ENCODE results near the gene TMEM121B.
"Not testable (repeated sequence)": the region's sequence is repeated elsewhere in the genome, so short reads cannot be mapped to it uniquely, and the experiment has no call there.

The TMEM121B gene

GRCh38 chr22:17121233-17122195 lies at the start of gene TMEM121B:
TSS of gene TMEM121B (minus strand) at chr22:17121360. CDS start at chr22:17121127, 233 bp downstream.
- DNase-seq, result peak; percentile 33

GRCh38 chr22:17167486-17167885 lies 46.3 kb upstream of the TMEM121B start:
- DNase-seq, result no peak

GRCh38 chr22:17164392-17165024 lies 43.3 kb upstream of the TMEM121B start:
- no peak for DNase-seq

GRCh38 chr22:17162731-17163130 lies 41.6 kb upstream of the TMEM121B start:
- no peak for DNase-seq

- DNase-seq, result no peak
These were observed 40.8 kb upstream of the TMEM121B start for GRCh38 chr22:17161991-17162390.

- peak; percentile 76 for DNase-seq
These were observed 38.4 kb upstream of the TMEM121B start for GRCh38 chr22:17159504-17159951.

GRCh38 chr22:17158568-17159503 lies 37.7 kb upstream of the TMEM121B start, which contains the start of gene HDHD5:
TSS of gene HDHD5 (minus strand) at chr22:17159277. CDS start at chr22:17159251, 26 bp downstream.
- DNase-seq, result peak; percentile 94

- DNase-seq, result no peak
These were observed 37.0 kb upstream of the TMEM121B start for GRCh38 chr22:17158176-17158567.

- no peak for DNase-seq
These were observed 36.6 kb upstream of the TMEM121B start for GRCh38 chr22:17157714-17158113.

- DNase-seq, result no peak
These were observed 34.8 kb upstream of the TMEM121B start for GRCh38 chr22:17155941-17156340.

- no peak for DNase-seq
These were observed 31.8 kb upstream of the TMEM121B start for GRCh38 chr22:17152971-17153370.

GRCh38 chr22:17152340-17152739 lies 31.2 kb upstream of the TMEM121B start:
- DNase-seq, result no peak

- DNase-seq, result no peak
These were observed 28.1 kb upstream of the TMEM121B start for GRCh38 chr22:17149076-17149815.

- DNase-seq, result not testable (repeated sequence)
These were observed 26.3 kb upstream of the TMEM121B start for GRCh38 chr22:17147458-17147857.

GRCh38 chr22:17145021-17145680 lies 24.0 kb upstream of the TMEM121B start:
- DNase-seq, result no peak

- no peak for DNase-seq
These were observed 22.7 kb upstream of the TMEM121B start for GRCh38 chr22:17143826-17144225.

- no peak for DNase-seq
These were observed 21.9 kb upstream of the TMEM121B start for GRCh38 chr22:17143101-17143500.

- DNase-seq, result no peak
These were observed 19.9 kb upstream of the TMEM121B start for GRCh38 chr22:17140826-17141766.

GRCh38 chr22:17140022-17140421 lies 18.9 kb upstream of the TMEM121B start:
- DNase-seq, result no peak

- no peak for DNase-seq
These were observed 17.4 kb upstream of the TMEM121B start for GRCh38 chr22:17138513-17138912.

Measured in stimulated activated CD4-positive, alpha-beta T cell treated with anti-CD3 and anti-CD28 coated beads, Interleukin-4, amount 100 ng/mL, for 1 hour (primary cell).